Fibroblast of mammary gland (primary cell): ENCODE data around the gene SPINT1.

Source experiments
- DNase-seq: peaks from one replicate; pipeline ENCODE4 v3.0.0-alpha.2; 2010; ENCODE audit warnings: low read depth
- H3K4me3 ChIP-seq: 2 replicates; pipeline ENCODE4 v1.5.1; 2011; ENCODE audit warnings: low read depth, mild to moderate bottlenecking, low read length, moderate library complexity; ENCODE audit not compliant: control insufficient read depth
- TF ChIP-seq, protein P1 (sequence below): conservative IDR thresholded peaks from 2 replicates; pipeline ENCODE4 v1.5.1; 2011; ENCODE audit warnings: low read depth, low read length, inconsistent platforms; ENCODE audit not compliant: control insufficient read depth, insufficient read depth

SPINT1 gene

GRCh38 chr15:40843261-40843884, 475 bp upstream of the SPINT1 start:
- TF ChIP-seq, protein P1, sequence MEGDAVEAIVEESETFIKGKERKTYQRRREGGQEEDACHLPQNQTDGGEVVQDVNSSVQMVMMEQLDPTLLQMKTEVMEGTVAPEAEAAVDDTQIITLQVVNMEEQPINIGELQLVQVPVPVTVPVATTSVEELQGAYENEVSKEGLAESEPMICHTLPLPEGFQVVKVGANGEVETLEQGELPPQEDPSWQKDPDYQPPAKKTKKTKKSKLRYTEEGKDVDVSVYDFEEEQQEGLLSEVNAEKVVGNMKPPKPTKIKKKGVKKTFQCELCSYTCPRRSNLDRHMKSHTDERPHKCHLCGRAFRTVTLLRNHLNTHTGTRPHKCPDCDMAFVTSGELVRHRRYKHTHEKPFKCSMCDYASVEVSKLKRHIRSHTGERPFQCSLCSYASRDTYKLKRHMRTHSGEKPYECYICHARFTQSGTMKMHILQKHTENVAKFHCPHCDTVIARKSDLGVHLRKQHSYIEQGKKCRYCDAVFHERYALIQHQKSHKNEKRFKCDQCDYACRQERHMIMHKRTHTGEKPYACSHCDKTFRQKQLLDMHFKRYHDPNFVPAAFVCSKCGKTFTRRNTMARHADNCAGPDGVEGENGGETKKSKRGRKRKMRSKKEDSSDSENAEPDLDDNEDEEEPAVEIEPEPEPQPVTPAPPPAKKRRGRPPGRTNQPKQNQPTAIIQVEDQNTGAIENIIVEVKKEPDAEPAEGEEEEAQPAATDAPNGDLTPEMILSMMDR = no peak
- H3K4me3 ChIP-seq = no peak overlapping the region
- no peak for DNase-seq

- DNase-seq = no peak
- H3K4me3 ChIP-seq = no peak overlapping the region
- TF ChIP-seq, protein P1 = no peak
These were observed 815 bp downstream of the SPINT1 start for GRCh38 chr15:40844696-40845030.

- DNase-seq = no peak
- TF ChIP-seq, protein P1 = no peak
- no peak overlapping the region for H3K4me3 ChIP-seq
These were observed 1.2 kb downstream of the SPINT1 start for GRCh38 chr15:40845036-40845435.

- TF ChIP-seq, protein P1 = no peak
- DNase-seq = no peak
- H3K4me3 ChIP-seq = no peak overlapping the region
These were observed 1.9 kb downstream of the SPINT1 start for GRCh38 chr15:40845511-40846284.

DNA sequence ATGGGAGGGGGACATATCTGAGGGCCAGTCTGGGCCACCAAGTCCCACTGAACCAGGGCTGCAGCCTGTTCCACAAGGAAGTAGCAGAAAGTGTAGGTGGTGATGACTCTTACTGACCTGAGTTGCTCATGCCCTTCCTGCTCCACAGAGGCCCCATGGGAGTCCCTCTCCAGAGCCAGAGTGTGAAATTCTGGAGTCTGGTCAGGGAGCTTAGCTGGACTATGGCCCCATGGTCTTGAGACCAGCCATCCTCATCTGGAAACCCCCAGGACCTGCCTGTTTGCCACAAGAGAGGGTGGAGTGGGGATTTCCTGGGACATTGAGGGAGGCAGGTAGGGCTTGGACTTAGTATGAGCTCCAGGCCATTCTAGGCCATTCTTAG, 3.0 kb downstream of the SPINT1 start:
- TF ChIP-seq, protein P1 = no peak
- H3K4me3 ChIP-seq = no peak overlapping the region
- no peak for DNase-seq

DNA sequence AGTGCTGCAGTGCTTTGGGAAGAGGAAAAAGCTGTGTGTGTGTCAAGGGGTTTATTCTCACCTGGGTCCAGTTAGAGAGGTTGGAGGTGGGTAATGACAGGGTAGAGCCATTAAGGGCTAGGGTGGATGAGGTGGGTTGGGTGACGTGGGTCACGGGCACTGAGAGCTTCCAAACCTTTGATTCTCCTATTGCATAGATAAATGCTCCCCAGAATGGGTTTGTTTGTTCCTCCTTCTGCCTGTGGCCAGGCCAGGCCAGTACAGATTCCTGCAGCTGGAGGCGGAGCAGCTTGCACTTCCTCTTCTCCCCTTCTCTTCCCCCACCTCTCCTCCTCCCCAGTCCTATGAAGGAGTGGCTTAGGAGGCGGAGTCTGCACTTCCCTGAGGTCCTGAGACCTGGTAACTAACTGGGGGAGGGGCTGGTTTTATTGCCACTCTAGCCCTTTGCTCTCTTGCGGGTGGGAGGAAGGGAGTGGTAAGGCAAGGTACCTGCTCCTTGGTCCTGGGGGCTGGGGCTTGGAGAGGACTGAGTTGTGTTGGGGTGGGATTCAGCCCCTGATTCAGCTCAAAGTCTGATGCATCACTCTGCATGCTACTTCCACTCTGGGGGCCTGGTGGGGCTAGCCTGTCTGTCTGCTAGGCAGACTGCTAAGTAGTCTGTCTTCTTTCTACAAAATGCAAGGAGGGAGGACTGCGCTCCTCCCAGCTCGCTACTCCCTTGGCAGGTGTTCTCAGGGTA, 3.5 kb downstream of the SPINT1 start:
- TF ChIP-seq, protein P1 = no peak
- H3K4me3 ChIP-seq = no peak overlapping the region
- no peak for DNase-seq
